Measurements from ENCODE around the gene RBMS3. TPM values are rescaled to one million over a fixed set of nuclear protein-coding genes. Genes with fewer than 3 reads are reported as not detected.

The RBMS3 gene
- total and polyA plus RNA-seq, 2 of the 8 experiments (the other 6 are each of a cell fraction or from before 2014, with no cell fraction given) = 3.7 to 6.9 TPM

- DNase-seq (ENCODE audit: low read depth in 1 of 2, low spot score in 2 of 2) = no peak
These were observed 276.3 kb downstream of the RBMS3 start for GRCh38 chr3:29557186-29557585.

More at GRCh38 chr3:29557186-29557585, 276.3 kb downstream of the RBMS3 start:
- Histone ChIP-seq H3K79me2 (ENCODE audit: control insufficient read depth in 1 of 2, insufficient read depth in 2 of 2, low read length in 2 of 2) (no peaks in the 10 kb centered on the region), H2AK5ac (ENCODE audit: low read depth, low read length) (no peak overlapping the region), H4K8ac (ENCODE audit: extremely low read depth, insufficient read depth, low read length) (no peak overlapping the region), H3K79me1 (ENCODE audit: low read depth, low read length) (no peaks in the 10 kb centered on the region), H4K20me1 (replicated peaks in 1 of 2; ENCODE audit: control insufficient read depth in 1 of 2, insufficient read depth in 2 of 2, low read length in 2 of 2) (no peaks in the 10 kb centered on the region), H2AFZ (ENCODE audit: low read length) (0 out of 2 replicates have a peak overlapping the region, but pooled peaks have one; percentile 27), H3K23ac (ENCODE audit: insufficient read length) (no peak overlapping the region), H2BK12ac (ENCODE audit: low read depth, low read length) (no peak overlapping the region), H3K4me3 (ENCODE audit: extremely low read depth in 1 of 4, insufficient read depth in 2 of 4, low read depth in 3 of 4, low read length in 4 of 4) (no peak overlapping the region), H3K27ac (ENCODE audit: low read depth, low read length) (no peak overlapping the region), H3K27me3 (replicated peaks in 1 of 4; ENCODE audit: control insufficient read depth in 3 of 4, extremely low read depth in 1 of 4, insufficient read depth in 3 of 4, low read length in 3 of 4) (no peaks in the 10 kb centered on the region), H3K4me1 (replicated peaks in 1 of 4; ENCODE audit: control insufficient read depth in 3 of 4, insufficient read depth in 4 of 4, low read length in 3 of 4) (no peaks in the 10 kb centered on the region; a peak in 1 of 7 replicates), H3K23me2 (ENCODE audit: low read depth, low read length) (no peaks in the 10 kb centered on the region), H4K91ac (replicated peaks; ENCODE audit: insufficient read length, low read length) (no peak overlapping the region), H3K18ac (ENCODE audit: extremely low read depth, low read length) (no peak overlapping the region), H2BK20ac (ENCODE audit: low read length) (no peak overlapping the region), H2BK120ac (replicated peaks; ENCODE audit: low read depth, low read length) (no peak overlapping the region), H3K56ac (replicated peaks; ENCODE audit: insufficient read length, low read depth, low read length) (no peak overlapping the region), H3K4ac (replicated peaks; ENCODE audit: insufficient read length, low read depth, low read length) (no peak overlapping the region), H3K14ac (ENCODE audit: insufficient read length) (no peak overlapping the region), H3K9me3 (ENCODE audit: insufficient read depth in 2 of 2, low read depth in 1 of 2, low read length in 1 of 2) (no peaks in the 10 kb centered on the region), H4K5ac (ENCODE audit: insufficient read length, low read depth, low read length) (no peak overlapping the region), H3K36me3 (ENCODE audit: control insufficient read depth in 2 of 4, insufficient read depth in 4 of 4, low read length in 3 of 4) (no peaks in the 10 kb centered on the region), H3K9ac (replicated peaks in 1 of 4; ENCODE audit: extremely low read depth in 1 of 4, low read depth in 3 of 4, low read length in 3 of 4) (no peak overlapping the region), H3K4me2 (ENCODE audit: insufficient read depth in 1 of 2, low read depth in 2 of 2, low read length in 2 of 2) (no peak overlapping the region), H2BK15ac (ENCODE audit: low read length) (no peak overlapping the region), H2BK5ac (ENCODE audit: low read depth, low read length) (no peak overlapping the region)
- POLR2A ChIA-PET (ENCODE audit: partially characterized antibody) = no interaction called here
- no peak for FAIRE-seq
- WGBS, 2 experiments (ENCODE audit: extremely low coverage in 1 of 2, insufficient coverage in 1 of 2, insufficient read length in 1 of 2, insufficient replicate concordance in 2 of 2, low coverage in 1 of 2, low lambda C conversion rate in 2 of 2, missing lambda C conversion rate in 1 of 2) = 86% methylated on average over 2 of the region's 2 CpGs; no CpG with 5 or more reads in 1 of the 2 experiments
- CTCF ChIA-PET (ENCODE audit: partially characterized antibody) = no interaction called here
- no peak for TF ChIP-seq TBP (IDR thresholded peaks at IDR 0.05; ENCODE audit: low read depth, low read length)
- TF ChIP-seq RXRA (IDR thresholded peaks at IDR 0.05; ENCODE audit: insufficient read depth, low read depth, low read length) = no peak
- no peak for TF ChIP-seq FOSL1 (IDR thresholded peaks at IDR 0.05; ENCODE audit: insufficient read depth, low read depth, low read length)
- TF ChIP-seq EZH2 (IDR thresholded peaks at IDR 0.05; ENCODE audit: low read depth, low read length, severe bottlenecking) = no peak
- TF ChIP-seq HDAC2 (IDR thresholded peaks at IDR 0.05; ENCODE audit: borderline replicate concordance in 1 of 2, low read depth in 2 of 2, low read length in 2 of 2) = no peak
- TF ChIP-seq SIN3A (conservative IDR thresholded peaks at IDR 0.05 in 1 of 2, IDR thresholded peaks at IDR 0.05 in 1 of 2; ENCODE audit: low read depth in 1 of 2, low read length in 2 of 2) = no peak
- TF ChIP-seq MAX (IDR thresholded peaks at IDR 0.05) = no peak
- TF ChIP-seq ASH2L (IDR thresholded peaks at IDR 0.05; ENCODE audit: low read length) = no peak
- TF ChIP-seq RBBP5 (IDR thresholded peaks at IDR 0.05; ENCODE audit: borderline replicate concordance, low read depth, low read length) = no peak
